ENCODE data around the gene NDE1. TPM values are rescaled to one million over a fixed set of nuclear protein-coding genes. Genes with fewer than 3 reads are reported as not detected.
"Not testable (repeated sequence)": the region's sequence is repeated elsewhere in the genome, so short reads cannot be mapped to it uniquely, and the experiment has no call there.

NDE1 gene
- total RNA-seq, 1 donor from 2014 or later: 31.4 TPM

DNA sequence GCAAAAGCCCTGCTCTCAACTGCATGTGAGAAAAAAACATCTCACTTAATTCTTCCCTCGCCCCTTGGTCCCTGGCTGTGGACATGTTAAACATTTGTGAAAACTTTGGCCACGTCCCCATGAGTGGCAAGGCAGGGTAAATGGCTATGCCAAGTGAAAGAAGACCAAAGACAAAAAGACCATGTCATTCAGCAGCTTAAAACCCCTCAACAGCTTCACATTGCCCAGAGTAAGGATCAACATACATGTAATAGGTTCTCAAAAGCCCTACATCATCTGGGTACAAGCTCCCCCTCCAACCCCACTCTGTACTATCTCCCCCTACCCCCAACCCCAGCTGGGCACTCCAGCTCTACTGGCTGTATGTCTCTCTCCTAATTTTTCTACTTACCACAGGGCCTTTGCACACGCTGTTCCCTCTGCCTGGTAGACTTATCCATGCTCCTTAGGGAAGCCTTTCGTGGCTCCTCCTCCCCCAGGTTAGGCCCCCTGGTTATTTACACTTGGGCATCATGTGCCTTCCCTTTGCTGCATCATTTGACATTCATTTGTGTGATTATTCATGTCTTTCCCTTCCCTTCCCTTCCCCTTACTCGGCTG lies 75.7 kb downstream of the NDE1 start:
- Histone ChIP-seq H3K4me3 (ENCODE audit: low read depth, low read length) (no peak overlapping the region), H3K27me3 (ENCODE audit: control insufficient read depth, insufficient read depth, low read length) (no peaks in the 10 kb centered on the region), H3K36me3 (ENCODE audit: control insufficient read depth, insufficient read depth, low read length) (no peaks in the 10 kb centered on the region)
- TF ChIP-seq, protein P1, sequence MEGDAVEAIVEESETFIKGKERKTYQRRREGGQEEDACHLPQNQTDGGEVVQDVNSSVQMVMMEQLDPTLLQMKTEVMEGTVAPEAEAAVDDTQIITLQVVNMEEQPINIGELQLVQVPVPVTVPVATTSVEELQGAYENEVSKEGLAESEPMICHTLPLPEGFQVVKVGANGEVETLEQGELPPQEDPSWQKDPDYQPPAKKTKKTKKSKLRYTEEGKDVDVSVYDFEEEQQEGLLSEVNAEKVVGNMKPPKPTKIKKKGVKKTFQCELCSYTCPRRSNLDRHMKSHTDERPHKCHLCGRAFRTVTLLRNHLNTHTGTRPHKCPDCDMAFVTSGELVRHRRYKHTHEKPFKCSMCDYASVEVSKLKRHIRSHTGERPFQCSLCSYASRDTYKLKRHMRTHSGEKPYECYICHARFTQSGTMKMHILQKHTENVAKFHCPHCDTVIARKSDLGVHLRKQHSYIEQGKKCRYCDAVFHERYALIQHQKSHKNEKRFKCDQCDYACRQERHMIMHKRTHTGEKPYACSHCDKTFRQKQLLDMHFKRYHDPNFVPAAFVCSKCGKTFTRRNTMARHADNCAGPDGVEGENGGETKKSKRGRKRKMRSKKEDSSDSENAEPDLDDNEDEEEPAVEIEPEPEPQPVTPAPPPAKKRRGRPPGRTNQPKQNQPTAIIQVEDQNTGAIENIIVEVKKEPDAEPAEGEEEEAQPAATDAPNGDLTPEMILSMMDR (IDR thresholded peaks at IDR 0.05; ENCODE audit: insufficient read depth, low read length, poor library complexity, severe bottlenecking): no peak
- DNase-seq (ENCODE audit: low read depth): no peak

DNA sequence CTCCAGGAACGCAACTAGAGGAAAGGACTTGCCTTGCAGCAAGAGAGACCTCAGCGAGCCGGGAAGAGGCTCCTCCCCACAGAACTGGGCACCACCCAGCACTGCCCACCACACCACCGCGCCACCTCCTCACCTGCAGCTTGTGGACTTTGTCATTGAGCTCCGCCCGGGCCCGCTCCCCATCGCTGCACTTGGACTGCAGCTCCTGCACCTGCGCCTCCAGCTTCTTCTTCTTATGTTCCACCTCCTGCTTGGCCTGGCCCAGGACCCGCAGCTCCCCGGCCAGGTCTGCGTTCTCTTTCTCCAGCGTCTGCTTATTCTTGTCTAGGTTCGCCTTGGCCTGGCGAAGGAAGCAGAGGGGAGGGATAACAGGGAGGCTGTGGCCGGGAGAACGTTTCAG lies 76.7 kb downstream of the NDE1 start:
- Histone ChIP-seq H3K36me3 (ENCODE audit: control insufficient read depth, insufficient read depth, low read length) (no peaks in the 10 kb centered on the region), H3K4me3 (ENCODE audit: low read depth, low read length) (no peak overlapping the region), H3K27me3 (ENCODE audit: control insufficient read depth, insufficient read depth, low read length) (no peaks in the 10 kb centered on the region)
- TF ChIP-seq, protein P1 (IDR thresholded peaks at IDR 0.05; ENCODE audit: insufficient read depth, low read length, poor library complexity, severe bottlenecking): no peak
- DNase-seq (ENCODE audit: low read depth): no peak

DNA sequence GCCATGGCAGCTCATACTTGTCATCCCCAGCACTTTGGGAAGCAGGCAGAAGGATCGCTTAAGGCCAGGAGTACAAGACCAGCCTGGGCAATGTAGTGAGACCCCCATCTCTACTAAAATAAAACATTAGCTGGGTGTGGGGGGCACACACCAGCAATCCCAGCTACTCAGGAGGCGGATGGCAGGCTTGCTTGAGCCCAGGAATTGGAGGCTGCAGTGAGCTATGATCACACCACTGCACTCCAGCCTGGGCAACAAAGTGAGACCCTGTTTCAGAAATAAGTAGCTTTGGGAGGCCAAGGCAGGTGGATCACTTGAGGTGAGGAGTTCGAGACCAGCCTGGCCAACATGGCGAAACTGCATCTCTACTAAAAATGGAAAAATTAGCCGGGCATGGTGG lies 77.7 kb downstream of the NDE1 start:
- not testable (repeated sequence) for H3K4me3 ChIP-seq (ENCODE audit: low read depth, low read length); DNase-seq (ENCODE audit: low read depth); H3K36me3 ChIP-seq (ENCODE audit: control insufficient read depth, insufficient read depth, low read length); H3K27me3 ChIP-seq (ENCODE audit: control insufficient read depth, insufficient read depth, low read length)

DNA sequence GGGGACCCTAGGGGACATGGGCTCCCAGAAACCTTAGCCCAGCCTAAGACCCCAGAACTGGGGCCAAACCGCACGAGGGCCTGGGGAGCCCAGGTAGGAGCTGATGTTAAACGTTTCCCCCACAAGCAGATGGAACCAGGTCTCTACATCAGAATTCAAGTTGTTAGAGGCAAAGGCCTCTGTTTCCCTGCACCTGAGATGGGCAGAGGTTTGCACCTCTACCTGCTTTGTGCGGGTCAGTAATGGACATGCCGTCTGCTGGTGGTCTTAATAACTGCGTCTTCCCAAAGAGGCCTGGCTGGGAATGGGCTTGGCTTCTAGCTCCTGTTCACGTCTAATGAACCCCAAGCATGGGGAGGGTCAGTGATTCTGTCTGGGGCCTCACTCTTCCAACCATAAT lies 79.1 kb downstream of the NDE1 start:
- no peaks in the 10 kb centered on the region for H3K36me3 ChIP-seq (ENCODE audit: control insufficient read depth, insufficient read depth, low read length)
- H3K27me3 ChIP-seq (ENCODE audit: control insufficient read depth, insufficient read depth, low read length): no peaks in the 10 kb centered on the region
- DNase-seq (ENCODE audit: low read depth): no peak
- no peak overlapping the region for H3K4me3 ChIP-seq (ENCODE audit: low read depth, low read length)
- TF ChIP-seq, protein P1 (IDR thresholded peaks at IDR 0.05; ENCODE audit: insufficient read depth, low read length, poor library complexity, severe bottlenecking): no peak

DNA sequence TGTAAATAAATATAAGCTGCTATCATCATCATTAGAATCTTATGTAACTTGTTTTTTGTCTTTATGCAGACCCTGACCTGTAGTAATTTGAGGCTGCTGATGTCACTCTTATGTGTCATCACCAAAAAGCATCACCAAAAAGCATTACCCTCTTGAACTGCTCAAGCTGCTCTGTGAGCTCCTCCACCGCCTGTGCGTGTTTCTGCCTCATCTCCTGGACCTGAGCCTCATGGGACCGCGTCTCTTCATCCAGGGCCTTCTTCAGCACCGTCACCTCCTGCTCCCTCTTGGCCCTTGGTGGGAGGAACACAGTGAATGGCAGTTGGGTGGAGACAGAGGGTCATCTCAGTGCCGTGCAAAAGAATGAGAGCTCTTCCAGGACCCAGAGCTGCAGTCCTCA lies 82.4 kb downstream of the NDE1 start:
- H3K4me3 ChIP-seq (ENCODE audit: low read depth, low read length): no peak overlapping the region
- no peak for DNase-seq (ENCODE audit: low read depth)
- no peaks in the 10 kb centered on the region for H3K36me3 ChIP-seq (ENCODE audit: control insufficient read depth, insufficient read depth, low read length)
- TF ChIP-seq, protein P1 (IDR thresholded peaks at IDR 0.05; ENCODE audit: insufficient read depth, low read length, poor library complexity, severe bottlenecking): no peak
- no peaks in the 10 kb centered on the region for H3K27me3 ChIP-seq (ENCODE audit: control insufficient read depth, insufficient read depth, low read length)

DNA sequence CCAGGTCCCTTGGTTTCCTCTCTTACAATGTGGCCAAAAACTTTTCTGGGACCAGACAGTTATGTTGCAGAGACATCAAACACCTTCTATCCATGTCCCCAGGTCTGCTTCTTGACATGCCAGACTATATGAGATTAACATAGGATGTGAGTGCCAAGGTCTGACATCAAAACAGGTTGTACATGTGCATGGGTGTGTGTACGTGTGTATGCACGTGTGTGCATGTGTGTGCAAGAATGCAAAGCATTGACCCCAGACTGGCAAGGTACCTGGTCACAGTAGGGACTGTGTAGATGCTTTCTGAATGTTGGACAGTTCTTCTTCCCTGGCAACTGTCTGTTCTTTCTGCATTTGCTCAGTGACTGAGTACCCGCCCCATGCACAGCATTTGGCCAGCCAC lies 85.6 kb downstream of the NDE1 start:
- Histone ChIP-seq H3K36me3 (ENCODE audit: control insufficient read depth, insufficient read depth, low read length) (no peaks in the 10 kb centered on the region), H3K27me3 (ENCODE audit: control insufficient read depth, insufficient read depth, low read length) (no peaks in the 10 kb centered on the region), H3K4me3 (ENCODE audit: low read depth, low read length) (no peak overlapping the region)
- DNase-seq (ENCODE audit: low read depth): no peak
- TF ChIP-seq, protein P1 (IDR thresholded peaks at IDR 0.05; ENCODE audit: insufficient read depth, low read length, poor library complexity, severe bottlenecking): no peak

Measured in kidney epithelial cell (primary cell).